HepG2 (cell line): ENCODE measurements around the gene DTNB. TPM values are rescaled to one million over a fixed set of nuclear protein-coding genes. Genes with fewer than 3 reads are reported as not detected.

Source experiments
- BCL6 ChIP-seq: IDR thresholded peaks from 2 replicates; pipeline ENCODE4 v1.6.1; 2016; ENCODE audit warnings: missing genetic modification reagents, missing compliant biosample characterization
- CEBPG ChIP-seq: IDR thresholded peaks from 2 replicates; pipeline ENCODE4 v1.6.1; 2016
- HES4 ChIP-seq: sonication (generic); formaldehyde crosslinking; IDR thresholded peaks from 2 replicates; pipeline ENCODE4 v1.9.0; 2021; ENCODE audit warnings: mild to moderate bottlenecking, missing genetic modification reagents, borderline replicate concordance
- HNF4A ChIP-seq: sonication (generic); formaldehyde crosslinking; IDR thresholded peaks from 2 replicates; pipeline ENCODE4 v1.4.0; 2020; ENCODE audit warnings: missing genetic modification reagents
- KLF6 ChIP-seq: IDR thresholded peaks from 2 replicates; pipeline ENCODE4 v1.8.0; 2016; ENCODE audit warnings: missing biosample characterization, missing genetic modification reagents
- MED1 ChIP-seq: sonication (generic); formaldehyde crosslinking; IDR thresholded peaks from 2 replicates; pipeline ENCODE4 v1.4.0; 2020; ENCODE audit warnings: missing genetic modification reagents
- MIXL1 ChIP-seq: IDR thresholded peaks from 2 replicates; pipeline ENCODE4 v1.6.1; 2016
- NFIC ChIP-seq: IDR thresholded peaks from 2 replicates; pipeline ENCODE4 v1.6.1; 2012; ENCODE audit warnings: mild to moderate bottlenecking, low read length, inconsistent platforms
- RBM22 ChIP-seq: fragments of 200-400 bp; formaldehyde crosslinking; optimal IDR thresholded peaks from 2 replicates; pipeline ENCODE3; 2017; ENCODE audit warnings: mild to moderate bottlenecking, low read length, moderate library complexity
- SIN3B ChIP-seq: fragments of 150-350 bp; IDR thresholded peaks from 2 replicates; pipeline ENCODE4 v1.6.1; 2014; ENCODE audit warnings: low read length
- SMARCC2 ChIP-seq: fragments of 450-650 bp; IDR thresholded peaks from 2 replicates; pipeline ENCODE4 v1.6.1; 2017; ENCODE audit warnings: antibody characterized with exemption, mild to moderate bottlenecking
- SOX13 ChIP-seq, 3 experiments: fragments of 450-650 bp in 1 of 3; sonication (generic) in 1 of 3; formaldehyde crosslinking in 1 of 3; IDR thresholded peaks in 2 of 3; conservative IDR thresholded peaks in 1 of 3; 2 replicates each; pipeline versions ENCODE4 v1.5.0 to v1.6.1; 2016 to 2020; ENCODE audit warnings: antibody characterized with exemption in 1 of 3, mild to moderate bottlenecking in 1 of 3, missing compliant biosample characterization in 1 of 3, missing genetic modification reagents in 1 of 3, moderate library complexity in 1 of 3
- ZFP36L1 ChIP-seq: sonication (generic); formaldehyde crosslinking; IDR thresholded peaks from 2 replicates; pipeline ENCODE4 v1.8.0; 2022; ENCODE audit warnings: mild to moderate bottlenecking, missing genetic modification reagents, moderate library complexity
- ZMYM3 ChIP-seq: sonication (generic); formaldehyde crosslinking; IDR thresholded peaks from 2 replicates; pipeline ENCODE4 v1.5.1; 2020; ENCODE audit warnings: mild to moderate bottlenecking, missing genetic modification reagents
- ZNF136 ChIP-seq: sonication (generic); formaldehyde crosslinking; IDR thresholded peaks from 2 replicates; pipeline ENCODE4 v1.8.1; 2022; ENCODE audit warnings: low read depth, mild to moderate bottlenecking, moderate library complexity, missing genetic modification reagents
- ZNF274 ChIP-seq: sonication (generic); formaldehyde crosslinking; IDR thresholded peaks from 2 replicates; pipeline ENCODE4 v1.5.1; 2020; ENCODE audit warnings: mild to moderate bottlenecking, missing genetic modification reagents
- ZNF768 ChIP-seq: sonication (generic); formaldehyde crosslinking; IDR thresholded peaks from 2 replicates; pipeline ENCODE4 v1.4.0; 2020; ENCODE audit warnings: missing genetic modification reagents
- ZSCAN21 ChIP-seq: sonication (generic); formaldehyde crosslinking; IDR thresholded peaks from 2 replicates; pipeline ENCODE4 v1.8.0; 2022; ENCODE audit warnings: mild to moderate bottlenecking, missing genetic modification reagents, moderate library complexity, borderline replicate concordance
- ZSCAN22 ChIP-seq: sonication (generic); formaldehyde crosslinking; IDR thresholded peaks from 2 replicates; pipeline ENCODE4 v1.4.0; 2020; ENCODE audit warnings: mild to moderate bottlenecking, missing genetic modification reagents
- polyA plus RNA-seq, 8 experiments: library from polyadenylated mRNA; depleted of rRNA in 3 of 8; stranded (reverse) in 7 of 8; unstranded in 1 of 8; fragments of >200 nt; fragmentation: Illumina TruSeq in 4 of 8; extraction: Trizol in 4 of 8; gene quantifications; 2 replicates each; pipeline versions ENCODE4 v1.2.1 to v1.2.3, GENCODE V29; 2011 to 2016; ENCODE audit warnings: low read depth in 4 of 8, missing spikeins in 1 of 8, mixed read lengths in 1 of 8; ENCODE audit not compliant: insufficient read depth in 1 of 8
- total RNA-seq, 5 experiments: library from RNA; depleted of rRNA; stranded (reverse); fragments of >200 nt; fragmentation: Illumina TruSeq; extraction: Trizol; gene quantifications; 2 replicates each; pipeline ENCODE4 v1.2.3, GENCODE V29; 2016; ENCODE audit warnings: low read depth in 1 of 5
- TF ChIP-seq, protein P1 (sequence below), 2 experiments: IDR thresholded peaks; 2 replicates each; pipeline ENCODE4 v1.6.1; 2011 to 2012; ENCODE audit warnings: low read length in 2 of 2, borderline replicate concordance in 1 of 2, low read depth in 1 of 2, mild to moderate bottlenecking in 1 of 2, moderate library complexity in 1 of 2
- TF ChIP-seq, protein P2 (sequence below): sonication (generic); formaldehyde crosslinking; IDR thresholded peaks from 2 replicates; pipeline ENCODE4 v1.4.0; 2020; ENCODE audit warnings: mild to moderate bottlenecking, missing genetic modification reagents
- TF ChIP-seq, protein P3 (sequence below): sonication (generic); formaldehyde crosslinking; IDR thresholded peaks from 2 replicates; pipeline ENCODE4 v1.5.0; 2020; ENCODE audit warnings: missing genetic modification reagents, mild to moderate bottlenecking, borderline replicate concordance
- TF ChIP-seq, protein P4 (sequence below): sonication (generic); formaldehyde crosslinking; IDR thresholded peaks from 2 replicates; pipeline ENCODE4 v1.4.0; 2020; ENCODE audit warnings: missing genetic modification reagents
- TF ChIP-seq, protein P5 (sequence below): sonication (generic); formaldehyde crosslinking; conservative IDR thresholded peaks from 2 replicates; pipeline ENCODE4 v1.4.0; 2020; ENCODE audit warnings: missing genetic modification reagents

DTNB gene
- total and polyA plus RNA-seq, 2 of the 13 experiments (the other 11 are each of a cell fraction or from before 2014, with no cell fraction given): 14.4 to 23.9 TPM

DNA sequence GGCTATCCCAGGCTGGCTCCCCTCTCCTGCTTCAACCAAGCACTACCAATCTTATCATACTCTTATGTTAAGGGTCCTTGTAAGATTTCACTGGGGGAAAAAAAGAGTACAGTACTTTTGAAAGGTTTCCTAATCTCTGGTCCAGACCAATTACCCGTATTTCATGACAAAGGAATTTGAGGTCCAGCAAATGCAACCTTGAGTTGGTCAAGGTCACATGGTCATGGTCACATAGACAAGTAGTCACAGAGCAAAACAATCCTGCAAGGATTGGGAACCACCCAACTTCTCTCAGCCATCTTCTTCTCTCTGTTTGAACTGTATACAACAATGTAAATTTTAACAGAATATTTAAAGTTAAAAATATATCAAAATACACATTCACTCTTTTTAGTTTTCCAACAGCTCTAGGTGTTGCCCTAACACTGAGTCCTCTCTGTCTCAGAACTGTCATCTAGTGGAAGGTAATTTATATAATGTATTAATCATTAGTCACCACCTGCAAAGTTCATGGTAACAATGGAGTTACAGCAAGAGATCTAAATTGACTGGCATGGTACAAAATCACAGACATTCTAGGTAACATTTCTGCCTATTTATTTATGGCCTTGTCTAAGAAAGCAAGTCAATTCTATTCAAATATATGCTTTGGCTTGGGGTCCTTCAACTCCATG lies 21.5 kb downstream of the DTNB start (continued):
- TF ChIP-seq, protein P1, sequence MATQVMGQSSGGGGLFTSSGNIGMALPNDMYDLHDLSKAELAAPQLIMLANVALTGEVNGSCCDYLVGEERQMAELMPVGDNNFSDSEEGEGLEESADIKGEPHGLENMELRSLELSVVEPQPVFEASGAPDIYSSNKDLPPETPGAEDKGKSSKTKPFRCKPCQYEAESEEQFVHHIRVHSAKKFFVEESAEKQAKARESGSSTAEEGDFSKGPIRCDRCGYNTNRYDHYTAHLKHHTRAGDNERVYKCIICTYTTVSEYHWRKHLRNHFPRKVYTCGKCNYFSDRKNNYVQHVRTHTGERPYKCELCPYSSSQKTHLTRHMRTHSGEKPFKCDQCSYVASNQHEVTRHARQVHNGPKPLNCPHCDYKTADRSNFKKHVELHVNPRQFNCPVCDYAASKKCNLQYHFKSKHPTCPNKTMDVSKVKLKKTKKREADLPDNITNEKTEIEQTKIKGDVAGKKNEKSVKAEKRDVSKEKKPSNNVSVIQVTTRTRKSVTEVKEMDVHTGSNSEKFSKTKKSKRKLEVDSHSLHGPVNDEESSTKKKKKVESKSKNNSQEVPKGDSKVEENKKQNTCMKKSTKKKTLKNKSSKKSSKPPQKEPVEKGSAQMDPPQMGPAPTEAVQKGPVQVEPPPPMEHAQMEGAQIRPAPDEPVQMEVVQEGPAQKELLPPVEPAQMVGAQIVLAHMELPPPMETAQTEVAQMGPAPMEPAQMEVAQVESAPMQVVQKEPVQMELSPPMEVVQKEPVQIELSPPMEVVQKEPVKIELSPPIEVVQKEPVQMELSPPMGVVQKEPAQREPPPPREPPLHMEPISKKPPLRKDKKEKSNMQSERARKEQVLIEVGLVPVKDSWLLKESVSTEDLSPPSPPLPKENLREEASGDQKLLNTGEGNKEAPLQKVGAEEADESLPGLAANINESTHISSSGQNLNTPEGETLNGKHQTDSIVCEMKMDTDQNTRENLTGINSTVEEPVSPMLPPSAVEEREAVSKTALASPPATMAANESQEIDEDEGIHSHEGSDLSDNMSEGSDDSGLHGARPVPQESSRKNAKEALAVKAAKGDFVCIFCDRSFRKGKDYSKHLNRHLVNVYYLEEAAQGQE (IDR thresholded peaks at IDR 0.05; ENCODE audit: borderline replicate concordance in 1 of 2, low read depth in 1 of 2, low read length in 2 of 2): no peak
- TF ChIP-seq MED1 (CRISPR knock-in tag) (no peak), BCL6 (CRISPR knock-in tag) (0 out of 2 replicates have a peak, but pooled peaks have one; percentile 12), MIXL1 (CRISPR knock-in tag) (0 out of 2 replicates have a peak, but pooled peaks have one; percentile 22), ZFP36L1 (CRISPR knock-in tag) (no peak), ZNF768 (CRISPR knock-in tag) (no peak), ZNF136 (CRISPR knock-in tag) (no peak), HNF4A (peak; percentile 51), SIN3B (no peak), SOX13 (IDR thresholded peaks at IDR 0.05) (no peak), SOX13 (CRISPR knock-in tag; conservative IDR thresholded peaks at IDR 0.05 in 1 of 2, IDR thresholded peaks at IDR 0.05 in 1 of 2) (peak in 1 of 2 experiments; percentile 74; a peak in 2 of 4 replicates), ZSCAN21 (no peak), HES4 (no peak), ZMYM3 (no peak), SMARCC2 (no peak), CEBPG (CRISPR knock-in tag) (no peak), KLF6 (CRISPR knock-in tag) (no peak), ZNF274 (CRISPR knock-in tag) (no peak), ZSCAN22 (CRISPR knock-in tag) (no peak), RBM22 (no peak), NFIC (no peak)
- TF ChIP-seq, protein P2, sequence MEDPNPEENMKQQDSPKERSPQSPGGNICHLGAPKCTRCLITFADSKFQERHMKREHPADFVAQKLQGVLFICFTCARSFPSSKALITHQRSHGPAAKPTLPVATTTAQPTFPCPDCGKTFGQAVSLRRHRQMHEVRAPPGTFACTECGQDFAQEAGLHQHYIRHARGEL: no peak
- TF ChIP-seq, protein P3, sequence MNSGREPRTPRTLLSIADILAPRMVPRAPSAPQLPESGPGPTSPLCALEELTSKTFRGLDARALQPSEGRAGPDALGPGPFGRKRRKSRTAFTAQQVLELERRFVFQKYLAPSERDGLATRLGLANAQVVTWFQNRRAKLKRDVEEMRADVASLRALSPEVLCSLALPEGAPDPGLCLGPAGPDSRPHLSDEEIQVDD (CRISPR knock-in tag): no peak
- TF ChIP-seq, protein P4, sequence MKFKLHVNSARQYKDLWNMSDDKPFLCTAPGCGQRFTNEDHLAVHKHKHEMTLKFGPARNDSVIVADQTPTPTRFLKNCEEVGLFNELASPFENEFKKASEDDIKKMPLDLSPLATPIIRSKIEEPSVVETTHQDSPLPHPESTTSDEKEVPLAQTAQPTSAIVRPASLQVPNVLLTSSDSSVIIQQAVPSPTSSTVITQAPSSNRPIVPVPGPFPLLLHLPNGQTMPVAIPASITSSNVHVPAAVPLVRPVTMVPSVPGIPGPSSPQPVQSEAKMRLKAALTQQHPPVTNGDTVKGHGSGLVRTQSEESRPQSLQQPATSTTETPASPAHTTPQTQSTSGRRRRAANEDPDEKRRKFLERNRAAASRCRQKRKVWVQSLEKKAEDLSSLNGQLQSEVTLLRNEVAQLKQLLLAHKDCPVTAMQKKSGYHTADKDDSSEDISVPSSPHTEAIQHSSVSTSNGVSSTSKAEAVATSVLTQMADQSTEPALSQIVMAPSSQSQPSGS (CRISPR knock-in tag): no peak
- TF ChIP-seq, protein P5, sequence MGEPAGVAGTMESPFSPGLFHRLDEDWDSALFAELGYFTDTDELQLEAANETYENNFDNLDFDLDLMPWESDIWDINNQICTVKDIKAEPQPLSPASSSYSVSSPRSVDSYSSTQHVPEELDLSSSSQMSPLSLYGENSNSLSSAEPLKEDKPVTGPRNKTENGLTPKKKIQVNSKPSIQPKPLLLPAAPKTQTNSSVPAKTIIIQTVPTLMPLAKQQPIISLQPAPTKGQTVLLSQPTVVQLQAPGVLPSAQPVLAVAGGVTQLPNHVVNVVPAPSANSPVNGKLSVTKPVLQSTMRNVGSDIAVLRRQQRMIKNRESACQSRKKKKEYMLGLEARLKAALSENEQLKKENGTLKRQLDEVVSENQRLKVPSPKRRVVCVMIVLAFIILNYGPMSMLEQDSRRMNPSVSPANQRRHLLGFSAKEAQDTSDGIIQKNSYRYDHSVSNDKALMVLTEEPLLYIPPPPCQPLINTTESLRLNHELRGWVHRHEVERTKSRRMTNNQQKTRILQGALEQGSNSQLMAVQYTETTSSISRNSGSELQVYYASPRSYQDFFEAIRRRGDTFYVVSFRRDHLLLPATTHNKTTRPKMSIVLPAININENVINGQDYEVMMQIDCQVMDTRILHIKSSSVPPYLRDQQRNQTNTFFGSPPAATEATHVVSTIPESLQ (CRISPR knock-in tag): no peak
